Measurements from ENCODE around the gene LMOD2.

DNA sequence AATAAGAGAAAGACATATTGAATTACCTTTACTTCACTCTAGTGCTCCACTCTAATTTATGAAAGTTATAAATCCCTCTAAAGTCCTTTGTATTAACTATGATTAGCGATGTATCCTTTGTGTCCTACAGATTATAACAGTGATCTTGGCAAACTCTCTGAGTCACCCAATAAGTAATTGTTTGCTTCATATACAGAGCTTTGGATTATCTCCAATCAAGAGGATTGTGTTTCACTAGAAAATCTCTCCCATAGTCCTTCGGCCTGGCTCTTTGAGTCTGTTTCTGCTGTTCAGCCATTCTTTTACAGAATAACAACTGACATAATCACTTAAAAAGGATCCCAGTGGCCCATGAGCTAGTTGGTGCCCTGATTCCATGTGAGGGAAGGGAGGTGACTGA is 9.5 kb downstream of the LMOD2 start:
- no peak for TF ChIP-seq CTCF (IDR thresholded peaks at IDR 0.05)
- TF ChIP-seq POLR2A (IDR thresholded peaks at IDR 0.05) = no peak

Data from thyroid gland (tissue), 4 donors.